HG02981 (cell line): ENCODE measurements around the gene RNU7-1.
A peak's percentile ranks its signal among the peaks of the same experiment; 100 is the strongest.

ENCODE experiments used
- ATAC-seq: cut with Tn5 transposase; IDR thresholded peaks from one replicate; pipeline ENCODE4 v1.9.1; 2021; ENCODE audit warnings: mild to moderate bottlenecking, moderate library complexity; ENCODE audit not compliant: unreplicated experiment

Gene RNU7-1

DNA sequence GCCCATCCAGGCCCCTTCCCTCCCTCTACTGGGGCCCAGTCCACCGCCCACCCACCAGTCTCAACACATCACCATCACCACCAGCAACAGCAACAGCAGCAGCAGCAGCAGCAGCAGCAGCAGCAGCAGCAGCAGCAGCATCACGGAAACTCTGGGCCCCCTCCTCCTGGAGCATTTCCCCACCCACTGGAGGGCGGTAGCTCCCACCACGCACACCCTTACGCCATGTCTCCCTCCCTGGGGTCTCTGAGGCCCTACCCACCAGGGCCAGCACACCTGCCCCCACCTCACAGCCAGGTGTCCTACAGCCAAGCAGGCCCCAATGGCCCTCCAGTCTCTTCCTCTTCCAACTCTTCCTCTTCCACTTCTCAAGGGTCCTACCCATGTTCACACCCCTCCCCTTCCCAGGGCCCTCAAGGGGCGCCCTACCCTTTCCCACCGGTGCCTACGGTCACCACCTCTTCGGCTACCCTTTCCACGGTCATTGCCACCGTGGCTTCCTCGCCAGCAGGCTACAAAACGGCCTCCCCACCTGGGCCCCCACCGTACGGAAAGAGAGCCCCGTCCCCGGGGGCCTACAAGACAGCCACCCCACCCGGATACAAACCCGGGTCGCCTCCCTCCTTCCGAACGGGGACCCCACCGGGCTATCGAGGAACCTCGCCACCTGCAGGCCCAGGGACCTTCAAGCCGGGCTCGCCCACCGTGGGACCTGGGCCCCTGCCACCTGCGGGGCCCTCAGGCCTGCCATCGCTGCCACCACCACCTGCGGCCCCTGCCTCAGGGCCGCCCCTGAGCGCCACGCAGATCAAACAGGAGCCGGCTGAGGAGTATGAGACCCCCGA is 6.8 kb upstream of the RNU7-1 start:
- ATAC-seq, result no peak

DNA sequence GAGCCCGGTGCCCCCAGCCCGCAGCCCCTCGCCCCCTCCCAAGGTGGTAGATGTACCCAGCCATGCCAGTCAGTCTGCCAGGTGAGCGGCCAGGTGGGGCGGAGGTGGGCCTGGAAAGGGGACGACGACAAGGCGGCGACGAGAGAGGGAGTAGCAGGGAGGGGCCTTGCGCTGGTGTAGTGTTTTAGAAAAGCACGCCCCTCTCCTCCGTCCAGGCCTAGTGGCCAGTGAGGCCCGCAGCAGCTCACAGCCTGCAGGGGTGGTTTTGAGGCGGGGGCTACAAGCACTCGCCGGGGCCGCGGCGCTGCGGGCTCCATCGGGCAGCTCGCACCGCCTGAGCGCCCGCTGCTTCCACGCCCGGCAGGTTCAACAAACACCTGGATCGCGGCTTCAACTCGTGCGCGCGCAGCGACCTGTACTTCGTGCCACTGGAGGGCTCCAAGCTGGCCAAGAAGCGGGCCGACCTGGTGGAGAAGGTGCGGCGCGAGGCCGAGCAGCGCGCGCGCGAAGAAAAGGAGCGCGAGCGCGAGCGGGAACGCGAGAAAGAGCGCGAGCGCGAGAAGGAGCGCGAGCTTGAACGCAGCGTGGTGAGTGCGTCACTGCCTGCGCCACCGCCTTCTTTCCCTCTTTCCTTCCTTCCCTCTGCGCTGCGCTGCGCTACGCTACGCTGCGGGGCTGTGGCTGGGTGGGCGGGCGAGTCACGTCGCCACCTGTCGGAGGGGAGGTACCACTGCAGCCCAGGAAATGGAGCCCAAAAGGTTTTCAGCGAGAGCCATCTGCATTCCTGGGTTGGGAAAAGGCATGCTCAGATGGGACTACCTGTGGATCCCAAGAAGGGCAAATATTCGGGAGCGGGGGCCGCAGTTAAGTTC is 5.9 kb upstream of the RNU7-1 start:
- peak; percentile 84 for ATAC-seq

DNA sequence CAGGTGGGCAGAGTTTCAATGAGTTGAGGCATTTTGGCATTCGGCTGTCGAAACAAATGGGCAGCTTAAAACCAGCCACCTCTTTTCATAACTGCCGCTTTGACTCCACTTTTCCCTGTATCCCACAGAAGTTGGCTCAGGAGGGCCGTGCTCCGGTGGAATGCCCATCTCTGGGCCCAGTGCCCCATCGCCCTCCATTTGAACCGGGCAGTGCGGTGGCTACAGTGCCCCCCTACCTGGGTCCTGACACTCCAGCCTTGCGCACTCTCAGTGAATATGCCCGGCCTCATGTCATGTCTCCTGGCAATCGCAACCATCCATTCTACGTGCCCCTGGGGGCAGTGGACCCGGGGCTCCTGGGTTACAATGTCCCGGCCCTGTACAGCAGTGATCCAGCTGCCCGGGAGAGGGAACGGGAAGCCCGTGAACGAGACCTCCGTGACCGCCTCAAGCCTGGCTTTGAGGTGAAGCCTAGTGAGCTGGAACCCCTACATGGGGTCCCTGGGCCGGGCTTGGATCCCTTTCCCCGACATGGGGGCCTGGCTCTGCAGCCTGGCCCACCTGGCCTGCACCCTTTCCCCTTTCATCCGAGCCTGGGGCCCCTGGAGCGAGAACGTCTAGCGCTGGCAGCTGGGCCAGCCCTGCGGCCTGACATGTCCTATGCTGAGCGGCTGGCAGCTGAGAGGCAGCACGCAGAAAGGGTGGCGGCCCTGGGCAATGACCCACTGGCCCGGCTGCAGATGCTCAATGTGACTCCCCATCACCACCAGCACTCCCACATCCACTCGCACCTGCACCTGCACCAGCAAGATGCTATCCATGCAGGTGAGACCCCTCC is 5.0 kb upstream of the RNU7-1 start:
- no peak for ATAC-seq

DNA sequence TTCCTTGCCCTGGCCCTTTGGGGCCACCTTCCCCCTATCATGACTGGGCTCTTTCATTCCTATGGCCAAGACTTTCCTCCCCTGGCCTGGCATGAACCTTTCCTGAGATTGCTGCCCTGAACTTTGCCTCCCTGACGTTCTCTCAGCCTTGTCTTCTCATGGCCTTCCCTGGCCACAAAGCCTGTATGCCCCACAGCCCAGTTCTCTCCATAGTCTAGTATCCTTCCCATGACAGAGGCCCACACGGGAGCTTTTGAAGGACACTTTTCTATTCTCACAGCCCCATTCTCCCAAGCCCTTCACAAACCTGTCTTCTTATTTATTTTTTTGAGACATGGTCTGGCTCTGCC is 4.5 kb upstream of the RNU7-1 start:
- ATAC-seq, result no peak

DNA sequence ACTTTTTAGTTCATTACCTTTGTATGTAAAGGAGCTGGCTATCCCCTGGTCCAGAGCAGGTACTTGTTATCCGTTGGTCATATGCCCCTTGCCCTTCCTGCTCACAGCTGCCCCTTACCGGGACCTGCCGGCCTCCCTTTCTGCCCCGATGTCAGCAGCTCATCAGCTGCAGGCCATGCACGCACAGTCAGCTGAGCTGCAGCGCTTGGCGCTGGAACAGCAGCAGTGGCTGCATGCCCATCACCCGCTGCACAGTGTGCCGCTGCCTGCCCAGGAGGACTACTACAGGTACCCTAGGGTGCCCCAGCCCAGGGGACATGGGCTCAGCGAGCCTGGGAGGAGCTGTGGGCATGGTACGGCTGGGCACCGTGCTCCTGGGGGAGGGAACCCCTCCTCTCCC is 2.3 kb upstream of the RNU7-1 start:
- ATAC-seq, result no peak

DNA sequence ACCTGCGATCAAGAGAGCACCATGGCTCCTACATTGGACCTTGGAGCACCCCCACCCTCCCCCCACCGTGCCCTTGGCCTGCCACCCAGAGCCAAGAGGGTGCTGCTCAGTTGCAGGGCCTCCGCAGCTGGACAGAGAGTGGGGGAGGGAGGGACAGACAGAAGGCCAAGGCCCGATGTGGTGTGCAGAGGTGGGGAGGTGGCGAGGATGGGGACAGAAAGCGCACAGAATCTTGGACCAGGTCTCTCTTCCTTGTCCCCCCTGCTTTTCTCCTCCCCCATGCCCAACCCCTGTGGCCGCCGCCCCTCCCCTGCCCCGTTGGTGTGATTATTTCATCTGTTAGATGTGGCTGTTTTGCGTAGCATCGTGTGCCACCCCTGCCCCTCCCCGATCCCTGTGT is 1.8 kb upstream of the RNU7-1 start:
- ATAC-seq, result no peak

DNA sequence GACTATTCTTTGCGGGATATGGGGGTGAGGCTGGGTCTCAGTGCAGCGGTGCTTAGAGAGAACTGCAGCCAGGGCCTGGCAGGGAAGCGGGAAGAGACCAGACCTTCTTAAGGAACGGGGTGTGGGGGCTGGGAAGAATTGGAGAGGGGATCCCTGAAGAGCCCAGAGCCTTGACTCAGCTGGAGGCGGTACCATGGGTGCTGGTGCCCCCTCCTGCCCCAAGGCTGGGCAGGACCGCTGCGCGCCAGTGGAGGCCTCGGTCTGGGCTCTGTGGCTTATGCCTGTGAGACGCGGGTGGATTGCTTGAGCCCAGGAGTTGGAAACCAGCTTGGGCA is 1.3 kb upstream of the RNU7-1 start:
- ATAC-seq, result no peak

DNA sequence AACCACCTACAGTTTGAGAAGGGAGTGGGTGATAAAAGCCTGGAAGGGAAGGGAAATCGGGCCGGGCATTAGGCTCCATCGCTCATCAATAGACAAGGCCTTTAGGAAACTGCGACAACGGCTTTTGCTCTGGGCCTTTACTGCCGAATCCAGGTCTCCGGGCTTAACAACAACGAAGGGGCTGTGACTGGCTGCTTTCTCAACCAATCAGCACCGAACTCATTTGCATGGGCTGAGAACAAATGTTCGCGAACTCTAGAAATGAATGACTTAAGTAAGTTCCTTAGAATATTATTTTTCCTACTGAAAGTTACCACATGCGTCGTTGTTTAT is 261 bp upstream of the RNU7-1 start:
- ATAC-seq, result peak; percentile 33

DNA sequence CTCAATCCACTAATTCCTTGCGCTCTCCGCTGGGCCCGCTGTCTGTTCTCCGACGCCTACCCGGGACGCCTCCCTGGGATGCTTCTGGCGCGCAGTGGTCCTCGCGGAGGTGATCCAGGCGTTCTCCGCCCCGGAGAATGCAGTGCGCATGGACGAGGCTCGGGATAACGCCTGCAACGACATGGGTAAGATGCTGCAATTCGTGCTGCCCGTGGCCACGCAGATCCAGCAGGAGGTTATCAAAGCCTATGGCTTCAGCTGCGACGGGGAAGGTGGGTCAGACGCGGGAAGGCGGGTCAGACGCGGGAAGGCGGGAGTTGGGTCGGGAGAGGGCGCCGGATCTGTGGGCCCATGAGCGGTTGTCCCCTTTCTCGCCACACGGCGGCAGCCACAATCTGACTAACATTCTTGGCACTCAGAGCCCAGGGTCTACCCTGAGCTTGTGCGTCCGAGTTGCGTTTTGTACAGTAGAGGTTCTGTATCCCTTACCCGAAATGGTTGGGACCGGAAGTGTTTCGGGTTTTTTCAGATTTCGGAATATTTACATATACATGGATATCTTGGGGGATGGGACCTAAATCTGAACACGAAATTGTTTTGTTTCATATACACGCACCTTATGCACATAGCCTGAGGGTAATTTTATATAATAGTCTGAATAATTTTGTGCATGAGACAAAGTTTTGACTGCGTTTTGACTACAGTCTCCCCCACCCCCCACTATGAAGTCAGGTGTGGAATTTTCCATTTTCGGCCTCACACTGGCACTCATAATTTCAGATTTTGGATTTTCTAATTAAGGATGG is 968 bp downstream of the RNU7-1 start:
- peak; percentile 32 for ATAC-seq

DNA sequence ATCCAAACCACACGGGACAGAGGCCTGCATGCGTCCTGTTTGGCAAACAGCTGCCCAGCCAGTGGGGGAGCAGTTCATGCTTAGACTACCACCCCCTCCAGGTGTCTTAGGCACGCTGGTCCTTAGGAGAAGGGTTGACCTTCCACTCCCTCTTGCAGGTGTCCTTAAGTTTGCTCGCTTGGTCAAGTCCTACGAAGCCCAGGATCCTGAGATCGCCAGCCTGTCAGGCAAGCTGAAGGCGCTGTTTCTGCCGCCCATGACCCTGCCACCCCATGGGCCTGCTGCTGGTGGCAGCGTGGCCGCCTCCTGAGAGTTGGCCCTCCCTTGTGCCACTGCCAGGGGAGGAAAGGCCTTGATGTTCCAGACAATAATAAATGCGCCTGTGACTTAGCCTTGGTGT is 2.0 kb downstream of the RNU7-1 start:
- no peak for ATAC-seq

DNA sequence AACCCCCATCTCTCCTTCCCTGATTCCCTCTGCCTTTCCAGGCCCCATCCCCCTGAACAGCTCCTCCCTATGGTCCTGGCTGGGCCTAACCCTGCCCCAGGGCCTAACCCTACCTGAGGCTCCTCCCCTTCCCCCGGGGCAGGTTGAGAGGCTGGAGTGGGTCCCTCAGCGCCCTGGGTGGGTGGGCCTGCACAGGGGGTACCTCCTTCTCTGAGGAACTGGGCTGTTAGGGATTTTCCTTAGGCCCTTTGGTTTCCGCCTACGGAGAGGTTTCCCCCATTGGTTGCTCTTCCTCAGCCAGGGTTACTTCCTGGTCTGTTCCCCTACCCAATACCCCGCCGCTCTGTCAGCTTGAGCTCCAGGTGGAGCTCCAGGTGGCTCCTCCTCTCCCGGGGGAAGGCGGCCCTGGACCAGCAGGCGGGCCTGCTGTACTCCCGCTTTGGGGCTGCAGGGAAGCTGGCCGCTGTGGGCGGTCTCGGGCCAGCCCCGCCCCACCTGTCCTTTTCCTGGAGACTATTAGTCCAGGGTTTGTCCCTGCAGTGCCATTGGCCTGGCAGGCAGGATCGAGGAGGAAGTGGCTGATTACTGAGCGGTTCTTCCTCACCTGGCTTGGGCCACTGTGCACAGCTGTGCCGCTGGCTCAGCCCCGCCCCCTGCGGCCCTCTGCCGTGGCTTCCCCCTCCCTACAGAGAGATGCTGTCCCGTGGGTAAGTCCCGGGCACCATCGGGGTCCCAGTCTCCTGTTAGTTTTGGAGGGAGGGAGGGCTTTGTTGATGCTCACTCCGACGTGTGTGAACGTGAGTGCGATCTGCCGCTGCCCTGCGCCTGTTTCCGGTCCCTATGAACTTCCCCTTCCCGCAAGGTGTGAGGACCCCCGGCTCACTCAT is 2.7 kb downstream of the RNU7-1 start:
- no peak for ATAC-seq

DNA sequence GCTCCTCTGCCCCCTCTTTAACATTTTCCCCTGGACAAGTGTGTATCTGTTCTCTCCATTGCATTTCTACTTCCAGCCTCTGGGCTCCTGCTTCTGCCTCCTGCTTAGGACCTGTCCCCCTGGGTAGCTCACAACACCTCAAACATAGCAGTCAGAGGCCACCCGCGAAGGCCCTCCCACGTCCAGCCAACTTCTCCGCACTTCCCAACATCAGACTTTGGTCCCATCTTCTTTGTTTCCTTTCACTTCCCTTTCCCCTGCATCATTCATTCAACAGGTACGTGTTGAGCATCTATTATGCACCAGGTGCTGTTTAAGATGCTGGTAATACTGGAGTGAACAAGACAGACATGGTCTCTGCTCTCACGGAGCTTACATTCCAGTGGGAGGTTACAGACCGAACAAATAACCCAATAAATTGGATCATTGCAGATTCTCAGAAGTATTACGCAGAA is 3.3 kb downstream of the RNU7-1 start:
- ATAC-seq, result no peak

DNA sequence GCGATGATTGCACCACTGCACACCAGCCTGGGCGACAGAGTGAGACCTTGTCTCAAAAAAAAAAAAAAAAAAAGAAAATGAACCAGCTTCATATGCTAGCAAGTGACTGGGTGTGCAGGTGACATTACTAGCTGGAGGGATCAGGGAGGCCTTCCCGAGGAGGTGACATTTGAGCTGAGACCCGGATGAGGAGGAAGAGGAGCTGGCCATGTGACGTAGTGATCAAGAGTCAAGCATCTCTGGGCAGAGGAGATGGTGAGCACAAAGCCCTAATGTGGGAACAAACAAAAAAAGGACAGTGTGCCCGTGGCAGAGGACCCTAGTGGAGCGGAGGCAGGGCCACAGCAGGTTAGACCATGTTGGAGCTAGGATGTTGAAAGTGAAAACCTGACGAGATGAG is 4.0 kb downstream of the RNU7-1 start:
- ATAC-seq, result no peak

DNA sequence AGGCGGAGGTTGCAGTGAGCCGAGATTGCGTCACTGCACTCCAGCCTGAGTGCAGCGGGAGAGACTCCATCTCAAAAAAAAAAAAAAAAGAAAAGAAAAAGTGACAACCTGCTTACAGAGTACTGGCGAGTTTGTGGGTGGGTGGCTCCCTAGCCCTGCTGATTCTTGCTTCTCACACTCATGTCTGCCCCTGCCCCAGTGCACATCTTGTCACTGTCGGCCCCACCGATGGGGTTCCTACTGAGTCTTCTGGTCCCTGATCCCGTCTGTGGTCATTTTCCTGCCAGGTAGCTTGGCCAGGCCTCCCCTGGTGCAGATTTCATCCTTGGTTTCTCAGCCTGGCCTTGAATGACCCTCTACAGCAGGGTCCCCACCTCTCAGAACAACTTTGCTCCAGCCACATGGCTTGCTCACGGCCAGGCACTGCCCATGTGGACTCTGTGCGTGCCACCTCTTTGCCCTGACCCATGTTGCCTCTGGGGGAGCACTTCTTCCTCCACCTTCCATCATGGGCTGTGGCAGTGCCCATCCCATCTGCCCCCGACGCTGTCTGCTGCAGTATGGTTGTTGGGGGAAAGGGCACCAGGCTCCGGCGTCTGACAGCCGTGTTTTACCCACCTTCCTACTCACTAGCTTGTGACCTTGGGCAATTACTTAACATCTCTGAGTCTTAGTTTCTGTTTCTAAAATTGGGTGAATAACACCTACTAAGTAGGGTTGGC is 5.4 kb downstream of the RNU7-1 start:
- ATAC-seq, result no peak

DNA sequence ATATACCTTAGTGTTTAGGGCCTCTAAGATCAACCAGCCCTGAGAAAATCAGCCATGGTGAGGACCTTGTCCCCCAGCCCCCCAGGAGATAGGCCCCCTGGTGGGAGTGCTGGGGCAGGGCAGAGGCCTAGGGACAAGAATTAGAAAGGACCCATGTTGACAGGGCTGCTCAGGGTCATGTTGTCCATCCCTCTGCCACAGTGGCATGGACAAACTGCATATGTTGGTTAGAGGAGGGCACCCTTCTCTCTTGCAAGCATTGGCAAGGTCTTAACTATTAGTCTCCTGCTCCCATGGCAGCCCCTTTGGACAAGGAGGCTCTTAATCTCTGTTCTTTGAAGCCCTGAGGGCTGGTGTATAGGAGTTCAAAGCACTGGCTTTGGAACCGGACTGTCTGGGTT is 6.8 kb downstream of the RNU7-1 start:
- no peak for ATAC-seq

DNA sequence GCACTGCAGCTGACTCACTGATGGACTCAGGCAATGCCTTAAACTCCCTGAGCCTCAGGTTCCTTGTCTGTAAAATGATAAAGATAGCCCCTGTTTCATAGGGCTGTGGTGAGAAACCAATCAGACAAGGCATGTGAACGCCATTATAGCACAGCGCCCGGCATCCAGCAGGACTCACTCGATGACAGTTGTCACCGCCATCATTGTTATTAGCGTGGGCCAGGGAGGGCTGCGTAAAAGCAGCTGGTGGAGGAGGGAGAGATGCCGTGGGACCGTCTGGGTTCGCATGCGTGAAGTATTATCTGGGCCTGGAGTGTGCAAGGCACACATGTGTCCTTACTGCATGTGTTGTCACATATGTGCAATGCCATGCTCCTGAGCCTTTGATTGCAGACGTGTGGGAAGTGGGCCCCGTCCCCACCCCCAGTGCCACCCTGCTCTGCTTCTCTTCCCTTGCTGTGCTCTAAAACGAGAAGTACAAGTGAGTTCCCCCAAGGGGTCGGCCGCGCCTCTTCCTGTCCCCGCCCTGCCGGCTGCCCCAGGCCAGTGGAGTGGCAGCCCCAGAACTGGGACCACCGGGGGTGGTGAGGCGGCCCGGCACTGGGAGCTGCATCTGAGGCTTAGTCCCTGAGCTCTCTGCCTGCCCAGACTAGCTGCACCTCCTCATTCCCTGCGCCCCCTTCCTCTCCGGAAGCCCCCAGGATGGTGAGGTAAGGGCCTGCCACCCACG is 7.4 kb downstream of the RNU7-1 start, which contains the start of gene PTPN6:
Gene PTPN6 (plus strand): TSS at position 546 of the 730 bp plus-strand sequence. CDS start 157 bp downstream, at position 703.
- ATAC-seq, result no peak

DNA sequence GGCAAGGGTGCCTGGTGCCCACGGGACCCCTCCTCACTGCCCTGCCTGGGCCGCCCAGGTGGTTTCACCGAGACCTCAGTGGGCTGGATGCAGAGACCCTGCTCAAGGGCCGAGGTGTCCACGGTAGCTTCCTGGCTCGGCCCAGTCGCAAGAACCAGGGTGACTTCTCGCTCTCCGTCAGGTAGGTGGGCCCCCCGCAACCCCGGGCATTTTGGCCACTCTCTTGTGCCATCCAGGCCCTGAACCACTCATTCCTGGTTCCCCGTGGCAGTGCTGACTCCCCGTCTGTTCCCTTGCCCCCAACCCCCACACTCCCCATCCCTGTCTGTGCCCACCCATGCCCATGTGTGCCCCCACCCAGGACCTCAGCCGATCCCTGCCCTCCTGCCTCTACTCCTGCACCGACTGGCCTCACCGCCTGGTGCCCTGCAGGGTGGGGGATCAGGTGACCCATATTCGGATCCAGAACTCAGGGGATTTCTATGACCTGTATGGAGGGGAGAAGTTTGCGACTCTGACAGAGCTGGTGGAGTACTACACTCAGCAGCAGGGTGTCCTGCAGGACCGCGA is 8.0 kb downstream of the RNU7-1 start:
- ATAC-seq, result no peak
